Adipose tissue (tissue), 3 donors: ENCODE measurements around the gene NT5E. TPM values are rescaled to one million over a fixed set of nuclear protein-coding genes. Genes with fewer than 3 reads are reported as not detected.

Experiments used
- H3K27ac ChIP-seq: one replicate; pipeline ENCODE4 v1.5.1; 2013; ENCODE audit warnings: low read depth, low read length
- WGBS, 3 donors: extraction: QIAGEN DNeasy Blood & Tissue Kit; methylation state at CpG; one replicate each; pipeline ENCODE4 v1.1.7; 2013; 5-methylcytosine and 5-hydroxymethylcytosine counted together
- polyA plus RNA-seq, 3 donors: library from polyadenylated mRNA; stranded (reverse); fragments of 200-250 nt; gene quantifications; one replicate each; pipeline ENCODE4 v1.2.3, GENCODE V29; 2013
- donor health status: healthy with polysubstance abuse.
- donor health status: Bipolar disorder and iron deficiency.
- donor health status: healthy.

Gene NT5E
- polyA plus RNA-seq, 3 donors, result 0.99 to 13.2 (median 11.0) TPM

GRCh38 chr6:85544776-85545175 lies 94.9 kb downstream of the NT5E start:
- 95 to 97% (median 95%) methylated on average over 1 of the region's 1 CpG for WGBS, 3 donors
- H3K27ac ChIP-seq, result no peak overlapping the region

Other genes starting within 250 kb of the NT5E start
- 10 to 100 TPM; 33.0 to 48.6 (median 33.3) TPM for gene SNX14, start 143.8 kb downstream of the NT5E start, polyA plus RNA-seq
- 10 to 100 TPM; 18.9 to 48.5 (median 42.6) TPM for gene SYNCRIP, start 192.8 kb downstream of the NT5E start, polyA plus RNA-seq